HepG2 (cell line): ENCODE data around the gene PEAK3. TPM values are rescaled to one million over a fixed set of nuclear protein-coding genes. Genes with fewer than 3 reads are reported as not detected.

Experiments used
- AGO1 ChIP-seq: fragments of 200-400 bp; formaldehyde crosslinking; IDR thresholded peaks from 2 replicates; pipeline ENCODE4 v1.6.1; 2017; ENCODE audit warnings: mild to moderate bottlenecking, low read depth, low read length, moderate library complexity; ENCODE audit not compliant: poor library complexity, severe bottlenecking
- AKAP8 ChIP-seq: sonication (generic); formaldehyde crosslinking; IDR thresholded peaks from 2 replicates; pipeline ENCODE4 v1.5.1; 2020; ENCODE audit warnings: mild to moderate bottlenecking, missing genetic modification reagents
- FOXA3 ChIP-seq: IDR thresholded peaks from 2 replicates; pipeline ENCODE4 v1.6.1; 2016; ENCODE audit warnings: missing genetic modification reagents, missing compliant biosample characterization
- FOXP4 ChIP-seq: sonication (generic); formaldehyde crosslinking; IDR thresholded peaks from 2 replicates; pipeline ENCODE4 v1.4.0; 2020; ENCODE audit warnings: missing genetic modification reagents
- FUBP1 ChIP-seq: sonication (generic); formaldehyde crosslinking; IDR thresholded peaks from 2 replicates; pipeline ENCODE4 v1.5.1; 2020; ENCODE audit warnings: missing genetic modification reagents, mild to moderate bottlenecking, borderline replicate concordance
- GABPB1 ChIP-seq: IDR thresholded peaks from 2 replicates; pipeline ENCODE4 v1.6.1; 2016; ENCODE audit warnings: mild to moderate bottlenecking, missing genetic modification reagents, moderate library complexity, missing compliant biosample characterization
- MAZ ChIP-seq, 2 experiments: sonication (generic) in 1 of 2; formaldehyde crosslinking in 1 of 2; IDR thresholded peaks; 2 replicates each; pipeline versions ENCODE4 v1.5.0 to v1.6.1; 2012 to 2020; ENCODE audit warnings: low read depth in 2 of 2, mild to moderate bottlenecking in 2 of 2, borderline replicate concordance in 1 of 2, improper control_type of control experiment in 1 of 2, low read length in 1 of 2, missing genetic modification reagents in 1 of 2, moderate library complexity in 1 of 2
- MEF2D ChIP-seq: sonication (generic); formaldehyde crosslinking; IDR thresholded peaks from 2 replicates; pipeline ENCODE4 v1.5.1; 2020; ENCODE audit warnings: mild to moderate bottlenecking, missing genetic modification reagents
- MTF2 ChIP-seq: sonication (generic); formaldehyde crosslinking; IDR thresholded peaks from 2 replicates; pipeline ENCODE4 v1.5.0; 2020; ENCODE audit warnings: missing genetic modification reagents, borderline replicate concordance
- MXD1 ChIP-seq: sonication (generic); formaldehyde crosslinking; IDR thresholded peaks from 2 replicates; pipeline ENCODE4 v1.4.0; 2020; ENCODE audit warnings: mild to moderate bottlenecking, missing genetic modification reagents
- NFIC ChIP-seq: IDR thresholded peaks from 2 replicates; pipeline ENCODE4 v1.6.1; 2012; ENCODE audit warnings: mild to moderate bottlenecking, low read length, inconsistent platforms
- POLR2G ChIP-seq: fragments of 200-400 bp; formaldehyde crosslinking; IDR thresholded peaks from 2 replicates; pipeline ENCODE4 v1.6.1; 2018; ENCODE audit warnings: mild to moderate bottlenecking, low read depth, low read length, moderate library complexity
- THRA ChIP-seq: sonication (generic); formaldehyde crosslinking; IDR thresholded peaks from 2 replicates; pipeline ENCODE4 v1.4.0; 2020; ENCODE audit warnings: missing genetic modification reagents, borderline replicate concordance
- ZKSCAN1 ChIP-seq: fragments of 150-350 bp; IDR thresholded peaks from 2 replicates; pipeline ENCODE4 v1.6.1; 2014; ENCODE audit warnings: low read length
- ZNF180 ChIP-seq: sonication (generic); formaldehyde crosslinking; IDR thresholded peaks from 2 replicates; pipeline ENCODE4 v1.4.0; 2020; ENCODE audit warnings: low read depth, missing genetic modification reagents, borderline replicate concordance
- ZNF282 ChIP-seq: fragments of 450-650 bp; IDR thresholded peaks from 2 replicates; pipeline ENCODE4 v1.6.1; 2018; ENCODE audit not compliant: partially characterized antibody
- ZNF326 ChIP-seq: sonication (generic); formaldehyde crosslinking; IDR thresholded peaks from 2 replicates; pipeline ENCODE4 v1.4.0; 2020; ENCODE audit warnings: missing genetic modification reagents, borderline replicate concordance
- ZNF549 ChIP-seq: sonication (generic); formaldehyde crosslinking; IDR thresholded peaks from 2 replicates; pipeline ENCODE4 v1.5.0; 2020; ENCODE audit warnings: missing genetic modification reagents
- ZNF644 ChIP-seq: IDR thresholded peaks from 2 replicates; pipeline ENCODE4 v1.6.1; 2016; ENCODE audit warnings: low read depth
- ZNF746 ChIP-seq: sonication (generic); formaldehyde crosslinking; IDR thresholded peaks from 2 replicates; pipeline ENCODE4 v1.8.0; 2022; ENCODE audit warnings: mild to moderate bottlenecking, missing genetic modification reagents
- ZXDC ChIP-seq: sonication (generic); formaldehyde crosslinking; IDR thresholded peaks from 2 replicates; pipeline ENCODE4 v1.5.0; 2020; ENCODE audit warnings: mild to moderate bottlenecking, missing genetic modification reagents
- polyA plus RNA-seq, 8 experiments: library from polyadenylated mRNA; depleted of rRNA in 3 of 8; stranded (reverse) in 7 of 8; unstranded in 1 of 8; fragments of >200 nt; fragmentation: Illumina TruSeq in 4 of 8; extraction: Trizol in 4 of 8; gene quantifications; 2 replicates each; pipeline versions ENCODE4 v1.2.1 to v1.2.3, GENCODE V29; 2011 to 2016; ENCODE audit warnings: low read depth in 4 of 8, missing spikeins in 1 of 8, mixed read lengths in 1 of 8; ENCODE audit not compliant: insufficient read depth in 1 of 8
- total RNA-seq, 5 experiments: library from RNA; depleted of rRNA; stranded (reverse); fragments of >200 nt; fragmentation: Illumina TruSeq; extraction: Trizol; gene quantifications; 2 replicates each; pipeline ENCODE4 v1.2.3, GENCODE V29; 2016; ENCODE audit warnings: low read depth in 1 of 5

The PEAK3 gene
- total and polyA plus RNA-seq, 2 of the 13 experiments (the other 11 are each of a cell fraction or from before 2014, with no cell fraction given), result not detected

- TF ChIP-seq FOXP4 (CRISPR knock-in tag) (no peak), MAZ (IDR thresholded peaks at IDR 0.05; ENCODE audit: borderline replicate concordance, low read depth, low read length) (no peak), MAZ (CRISPR knock-in tag; IDR thresholded peaks at IDR 0.05; ENCODE audit: low read depth) (no peak), ZNF746 (CRISPR knock-in tag) (no peak), AKAP8 (CRISPR knock-in tag) (no peak), GABPB1 (CRISPR knock-in tag) (no peak), ZNF326 (CRISPR knock-in tag) (peak; percentile 34; the same call in 1 of the 2 replicates), NFIC (no peak), FUBP1 (CRISPR knock-in tag) (no peak), ZNF549 (CRISPR knock-in tag) (no peak), POLR2G (peak; percentile 17; the same call in 1 of the 2 replicates), ZNF644 (CRISPR knock-in tag) (no peak), FOXA3 (CRISPR knock-in tag) (no peak), ZXDC (no peak), ZNF180 (CRISPR knock-in tag) (no peak), ZKSCAN1 (no peak), ZNF282 (no peak), THRA (no peak), MXD1 (0 out of 2 replicates have a peak, but pooled peaks have one; percentile 18), AGO1 (peak; percentile 63), MEF2D (CRISPR knock-in tag) (no peak), MTF2 (CRISPR knock-in tag) (no peak)
Observed at GRCh38 chr19:2230807-2231533, 51.0 kb downstream of the PEAK3 start (continued).
